Fibroblast of lung (primary cell): Measurements from ENCODE around the gene ALMS1. TPM values are rescaled to one million over a fixed set of nuclear protein-coding genes. Genes with fewer than 3 reads are reported as not detected.

Source experiments
- DNase-seq, 2 donors: peaks; one replicate each; pipeline versions ENCODE4 v3.0.0 to v3.0.0-alpha.2; 2010; ENCODE audit warnings: low read depth in 2 of 2
- H2AFZ ChIP-seq: 2 replicates; pipeline ENCODE4 v1.5.1; 2012; ENCODE audit warnings: low read length, control low read depth, inconsistent platforms
- H3K27ac ChIP-seq: 2 replicates; pipeline ENCODE4 v1.5.1; 2011; ENCODE audit warnings: low read length, control low read depth; ENCODE audit not compliant: insufficient read depth
- H3K27me3 ChIP-seq: 2 replicates; pipeline ENCODE4 v1.5.1; 2011; ENCODE audit warnings: mild to moderate bottlenecking, low read length; ENCODE audit not compliant: control insufficient read depth, insufficient read depth
- H3K36me3 ChIP-seq: 2 replicates; pipeline ENCODE4 v1.5.1; 2011; ENCODE audit warnings: low read length; ENCODE audit not compliant: control insufficient read depth, insufficient read depth
- H3K4me1 ChIP-seq: 2 replicates; pipeline ENCODE4 v1.5.1; 2011; ENCODE audit warnings: low read length; ENCODE audit not compliant: control insufficient read depth, insufficient read depth; ENCODE audit errors: extremely low read depth
- H3K4me2 ChIP-seq: 2 replicates; pipeline ENCODE4 v1.5.1; 2011; ENCODE audit warnings: low read length, control low read depth; ENCODE audit not compliant: insufficient read depth; ENCODE audit errors: extremely low read depth
- H3K4me3 ChIP-seq, 4 experiments: fragments of 200-600 bp in 1 of 4; sonication (generic) in 1 of 4; replicated peaks in 1 of 4; 2 replicates each; pipeline ENCODE4 v1.5.1; 2011 to 2016; ENCODE audit warnings: low read length in 4 of 4, low read depth in 3 of 4, mild to moderate bottlenecking in 3 of 4, control low read depth in 2 of 4, inconsistent platforms in 1 of 4, mixed read lengths in 1 of 4; ENCODE audit not compliant: insufficient read depth in 1 of 4; ENCODE audit errors: control extremely low read depth in 1 of 4
- H3K79me2 ChIP-seq: 2 replicates; pipeline ENCODE4 v1.5.1; 2012; ENCODE audit warnings: mild to moderate bottlenecking, low read length, inconsistent platforms; ENCODE audit not compliant: control insufficient read depth, insufficient read depth
- H3K9ac ChIP-seq: 2 replicates; pipeline ENCODE4 v1.5.1; 2011; ENCODE audit warnings: mild to moderate bottlenecking, low read length, control low read depth; ENCODE audit not compliant: insufficient read depth
- H3K9me3 ChIP-seq: 2 replicates; pipeline ENCODE4 v1.5.1; 2012; ENCODE audit warnings: low read depth, low read length; ENCODE audit not compliant: control insufficient read depth, insufficient read depth
- H4K20me1 ChIP-seq: 2 replicates; pipeline ENCODE4 v1.5.1; 2011; ENCODE audit warnings: low read length; ENCODE audit not compliant: control insufficient read depth, insufficient read depth; ENCODE audit errors: extremely low read depth
- EZH2 ChIP-seq: IDR thresholded peaks from 2 replicates; pipeline ENCODE4 v1.5.1; 2012; ENCODE audit warnings: low read length, control low read depth, mild to moderate bottlenecking; ENCODE audit errors: missing control alignments
- polyA plus RNA-seq, 2 donors: library from polyadenylated mRNA; depleted of rRNA in 1 of 2; stranded (reverse) in 1 of 2; unstranded in 1 of 2; fragments of >200 nt; gene quantifications; 2 replicates each; pipeline ENCODE4 v1.2.1, GENCODE V29; 2011 to 2012; ENCODE audit warnings: missing spikeins in 1 of 2
- total RNA-seq: library from RNA; depleted of rRNA; stranded (reverse); fragments of >200 nt; gene quantifications from 2 replicates; pipeline ENCODE4 v1.2.1, GENCODE V29; 2014
- TF ChIP-seq, protein P1 (sequence below), 2 donors: IDR thresholded peaks in 1 of 2; conservative IDR thresholded peaks in 1 of 2; 1 replicate in 1 of 2; 2 replicates in 1 of 2; pipeline ENCODE4 v1.5.1; 2011 to 2012; ENCODE audit warnings: low read length in 2 of 2, control low read depth in 1 of 2, inconsistent platforms in 1 of 2, low read depth in 1 of 2, mild to moderate bottlenecking in 1 of 2

The ALMS1 gene
- total and polyA plus RNA-seq, 2 donors (not counting 1 experiment from before 2014, with no cell fraction given) = 7.5 to 13.4 TPM

DNA sequence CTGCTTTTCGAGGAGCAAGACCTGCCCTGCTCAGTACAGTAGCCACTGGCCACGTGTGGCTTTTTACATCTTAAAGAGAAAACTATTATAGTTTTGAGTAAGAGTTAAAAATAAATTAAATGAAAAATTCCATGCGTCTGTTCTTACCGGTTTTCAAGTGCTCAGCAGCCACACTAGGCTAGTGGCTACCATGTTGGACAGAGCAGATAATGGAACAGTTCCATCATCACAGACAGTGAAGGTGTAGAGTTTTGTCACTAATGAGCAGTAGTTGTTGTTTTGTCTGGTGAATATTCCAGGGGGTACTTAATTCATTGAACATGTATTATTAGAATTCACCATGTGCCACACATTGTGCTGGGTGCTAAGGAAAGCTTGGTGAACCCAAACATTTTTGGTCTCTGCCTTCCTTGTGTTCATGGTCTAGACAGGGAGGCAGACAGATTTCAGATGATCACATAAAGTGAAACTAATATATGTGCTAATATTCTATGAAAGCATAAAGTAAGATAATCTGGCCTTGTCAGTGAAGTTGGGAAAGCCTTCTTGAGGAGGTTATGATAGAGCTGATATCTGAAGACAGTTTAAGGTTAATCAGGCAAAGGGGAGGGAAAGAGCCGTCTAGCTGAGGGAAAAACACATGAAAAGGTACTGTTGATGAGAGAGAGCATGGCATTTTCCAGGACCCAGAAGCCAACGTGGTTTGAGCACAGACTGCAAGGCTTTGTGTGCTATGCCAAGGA is 1.4 kb downstream of the ALMS1 start:
- peak overlapping the region; percentile 89 for H3K27ac ChIP-seq
- DNase-seq = peak in 1 of 2 donors; percentile 2
- no peak overlapping the region for H2AFZ ChIP-seq
- no peaks in the 10 kb centered on the region for H3K36me3 ChIP-seq
- TF ChIP-seq EZH2 = no peak
- TF ChIP-seq, protein P1, sequence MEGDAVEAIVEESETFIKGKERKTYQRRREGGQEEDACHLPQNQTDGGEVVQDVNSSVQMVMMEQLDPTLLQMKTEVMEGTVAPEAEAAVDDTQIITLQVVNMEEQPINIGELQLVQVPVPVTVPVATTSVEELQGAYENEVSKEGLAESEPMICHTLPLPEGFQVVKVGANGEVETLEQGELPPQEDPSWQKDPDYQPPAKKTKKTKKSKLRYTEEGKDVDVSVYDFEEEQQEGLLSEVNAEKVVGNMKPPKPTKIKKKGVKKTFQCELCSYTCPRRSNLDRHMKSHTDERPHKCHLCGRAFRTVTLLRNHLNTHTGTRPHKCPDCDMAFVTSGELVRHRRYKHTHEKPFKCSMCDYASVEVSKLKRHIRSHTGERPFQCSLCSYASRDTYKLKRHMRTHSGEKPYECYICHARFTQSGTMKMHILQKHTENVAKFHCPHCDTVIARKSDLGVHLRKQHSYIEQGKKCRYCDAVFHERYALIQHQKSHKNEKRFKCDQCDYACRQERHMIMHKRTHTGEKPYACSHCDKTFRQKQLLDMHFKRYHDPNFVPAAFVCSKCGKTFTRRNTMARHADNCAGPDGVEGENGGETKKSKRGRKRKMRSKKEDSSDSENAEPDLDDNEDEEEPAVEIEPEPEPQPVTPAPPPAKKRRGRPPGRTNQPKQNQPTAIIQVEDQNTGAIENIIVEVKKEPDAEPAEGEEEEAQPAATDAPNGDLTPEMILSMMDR (conservative IDR thresholded peaks at IDR 0.05 in 1 of 2, IDR thresholded peaks at IDR 0.05 in 1 of 2; ENCODE audit: low read depth in 1 of 2, low read length in 2 of 2) = no peak
- H3K4me3 ChIP-seq = peak overlapping the region; percentile 88 to 96 (median 92)
- H3K9me3 ChIP-seq = no peaks in the 10 kb centered on the region
- H3K4me1 ChIP-seq = peaks cover 3% of the 10 kb centered on the region
- H3K27me3 ChIP-seq = no peaks in the 10 kb centered on the region
- no peak overlapping the region for H3K9ac ChIP-seq
- peak overlapping the region; percentile 92 for H3K4me2 ChIP-seq
- peaks cover 14% of the 10 kb centered on the region for H3K79me2 ChIP-seq
- no peaks in the 10 kb centered on the region for H4K20me1 ChIP-seq

DNA sequence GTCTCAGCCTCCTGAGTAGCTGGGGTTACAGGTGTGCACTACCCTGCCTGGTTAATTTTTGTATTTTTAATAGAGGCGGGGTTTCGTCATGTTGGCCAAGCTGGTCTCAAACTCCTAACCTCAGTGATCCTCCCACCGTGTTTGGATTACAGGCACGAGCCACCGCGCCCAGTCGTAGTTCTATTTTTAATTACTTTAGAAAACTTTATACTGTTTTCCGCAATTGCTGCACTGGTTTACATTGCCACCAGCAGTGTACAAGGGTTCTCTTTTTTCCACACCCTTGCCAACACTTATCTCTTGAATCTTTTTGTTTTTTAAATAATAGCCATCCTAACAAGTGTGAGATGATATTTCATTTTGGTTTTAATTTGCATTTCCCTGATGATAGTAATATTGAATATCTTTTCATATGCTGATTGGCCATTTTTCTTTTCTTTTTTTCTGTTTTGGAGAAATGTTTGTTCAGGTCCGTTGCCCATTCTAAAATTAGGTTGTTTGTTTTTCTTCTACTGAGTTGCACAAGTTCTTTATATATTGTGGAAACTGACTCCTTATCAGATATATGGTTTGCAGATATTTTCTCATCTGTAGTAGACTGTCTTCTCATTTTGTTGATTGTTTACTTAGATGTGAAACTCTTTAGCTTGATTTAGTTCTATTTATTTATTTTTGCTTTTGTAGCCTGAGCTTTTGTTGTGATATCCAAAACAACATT is 16.9 kb downstream of the ALMS1 start:
- DNase-seq = no peak
- Histone ChIP-seq H3K4me2 (no peak overlapping the region), H3K36me3 (no peaks in the 10 kb centered on the region), H3K9ac (no peak overlapping the region), H3K4me3 (no peak overlapping the region), H3K9me3 (no peaks in the 10 kb centered on the region), H3K27me3 (no peaks in the 10 kb centered on the region), H3K27ac (no peak overlapping the region), H3K4me1 (no peaks in the 10 kb centered on the region), H2AFZ (no peak overlapping the region), H3K79me2 (no peaks in the 10 kb centered on the region), H4K20me1 (no peaks in the 10 kb centered on the region)
- TF ChIP-seq, protein P1 (conservative IDR thresholded peaks at IDR 0.05 in 1 of 2, IDR thresholded peaks at IDR 0.05 in 1 of 2; ENCODE audit: low read depth in 1 of 2, low read length in 2 of 2) = no peak
- TF ChIP-seq EZH2 = no peak

DNA sequence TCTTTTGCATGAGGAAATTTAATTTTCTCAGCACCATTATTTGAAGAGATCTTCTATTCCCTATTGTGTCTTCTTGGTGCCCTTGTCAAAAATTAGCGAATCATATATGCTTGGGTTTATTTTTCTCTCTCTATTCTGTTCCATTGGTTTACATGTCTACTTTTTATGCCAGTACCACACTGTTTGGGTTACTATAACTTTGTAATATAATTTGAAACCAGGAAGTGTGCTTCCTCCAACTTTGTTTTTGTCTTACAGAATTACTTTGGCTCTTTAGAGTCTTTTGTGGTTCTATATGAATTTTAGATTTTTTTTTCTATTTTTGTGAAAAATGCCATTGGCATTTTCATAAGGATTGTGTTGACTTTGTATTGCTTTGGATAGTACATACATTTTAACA is 17.6 kb downstream of the ALMS1 start:
- Histone ChIP-seq H3K9ac (no peak overlapping the region), H3K79me2 (no peaks in the 10 kb centered on the region), H3K27ac (no peak overlapping the region), H3K36me3 (no peaks in the 10 kb centered on the region), H3K4me3 (no peak overlapping the region), H3K4me2 (no peak overlapping the region), H3K4me1 (no peaks in the 10 kb centered on the region), H4K20me1 (no peaks in the 10 kb centered on the region), H3K27me3 (no peaks in the 10 kb centered on the region), H2AFZ (no peak overlapping the region), H3K9me3 (no peaks in the 10 kb centered on the region)
- DNase-seq = no peak
- TF ChIP-seq EZH2 = no peak
- TF ChIP-seq, protein P1 (conservative IDR thresholded peaks at IDR 0.05 in 1 of 2, IDR thresholded peaks at IDR 0.05 in 1 of 2; ENCODE audit: low read depth in 1 of 2, low read length in 2 of 2) = no peak
